ENCODE results near the gene ACSF2. TPM values are rescaled to one million over a fixed set of nuclear protein-coding genes. Genes with fewer than 3 reads are reported as not detected.

Gene ACSF2
- total RNA-seq (2022; extraction: Qiagen RNA extraction; ENCODE audit: low read depth), result 9.6 to 16.2 TPM (median 12.4 TPM) in 5 replicates

GRCh38 chr17:50425682-50426471 is at the start of gene ACSF2:
TSS of gene ACSF2 (plus strand) at chr17:50426218. CDS start at chr17:50426262, 44 bp downstream.

GRCh38 chr17:50397111-50397918 is 28.7 kb upstream of the ACSF2 start, which contains the start of gene LRRC59:
TSS of gene LRRC59 (minus strand) at chr17:50397523. CDS start at chr17:50397317, 206 bp downstream.

GRCh38 chr17:50468304-50469207 is 42.5 kb downstream of the ACSF2 start, which contains the start of gene CHAD:
TSS of gene CHAD (minus strand) at chr17:50468880. CDS start at chr17:50468813, 67 bp downstream.

DNA sequence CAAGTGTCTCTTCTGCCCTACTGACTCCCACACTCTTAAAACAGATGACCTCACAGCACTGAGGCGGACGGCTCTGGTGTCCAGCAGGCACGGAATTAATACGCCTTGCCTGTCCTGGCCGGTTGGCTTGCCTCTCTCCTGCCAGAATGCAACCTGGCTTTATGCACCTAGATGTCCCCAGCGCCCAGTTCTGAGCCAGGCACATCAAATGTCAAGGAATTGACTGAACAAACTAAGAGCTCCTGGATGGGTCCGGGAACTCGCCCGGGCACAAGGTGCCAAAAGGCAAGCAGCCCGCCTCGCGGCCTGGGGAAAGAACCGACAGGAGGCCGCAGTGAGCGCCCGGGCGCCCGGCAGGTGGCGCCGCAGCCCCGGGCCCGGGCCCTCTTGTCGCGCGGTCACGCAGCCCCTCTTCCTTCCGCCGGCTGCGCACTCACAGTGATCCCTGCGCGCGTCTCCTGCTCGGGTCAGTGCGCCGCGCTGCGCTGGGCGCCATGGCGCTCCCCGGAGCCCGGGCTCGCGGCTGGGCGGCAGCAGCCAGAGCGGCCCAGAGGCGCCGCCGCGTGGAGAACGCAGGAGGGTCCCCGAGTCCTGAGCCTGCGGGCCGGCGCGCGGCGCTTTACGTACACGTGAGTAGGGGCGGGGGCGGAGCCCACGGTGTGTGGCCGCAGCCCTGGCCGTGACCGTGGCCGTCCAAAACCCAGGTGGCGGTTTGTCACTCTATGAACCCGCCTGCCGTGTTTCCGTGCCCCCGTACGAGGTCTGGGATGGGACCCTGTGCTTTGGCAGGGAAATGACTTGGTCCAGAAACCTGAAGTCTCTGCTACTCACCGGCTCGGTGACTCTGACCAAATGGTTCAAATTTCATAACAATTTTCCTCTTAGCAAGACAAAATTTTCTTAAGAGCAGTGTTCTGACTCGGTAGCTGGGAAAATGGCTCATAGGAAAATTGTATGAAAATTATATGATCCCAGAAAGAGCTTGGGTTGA is 52.7 kb downstream of the ACSF2 start, which contains the start of gene RSAD1:
Gene RSAD1, plus strand, starts transcription at position 470 of the 991 bp plus-strand sequence. Its CDS starts 25 bp downstream, at position 495.

DNA sequence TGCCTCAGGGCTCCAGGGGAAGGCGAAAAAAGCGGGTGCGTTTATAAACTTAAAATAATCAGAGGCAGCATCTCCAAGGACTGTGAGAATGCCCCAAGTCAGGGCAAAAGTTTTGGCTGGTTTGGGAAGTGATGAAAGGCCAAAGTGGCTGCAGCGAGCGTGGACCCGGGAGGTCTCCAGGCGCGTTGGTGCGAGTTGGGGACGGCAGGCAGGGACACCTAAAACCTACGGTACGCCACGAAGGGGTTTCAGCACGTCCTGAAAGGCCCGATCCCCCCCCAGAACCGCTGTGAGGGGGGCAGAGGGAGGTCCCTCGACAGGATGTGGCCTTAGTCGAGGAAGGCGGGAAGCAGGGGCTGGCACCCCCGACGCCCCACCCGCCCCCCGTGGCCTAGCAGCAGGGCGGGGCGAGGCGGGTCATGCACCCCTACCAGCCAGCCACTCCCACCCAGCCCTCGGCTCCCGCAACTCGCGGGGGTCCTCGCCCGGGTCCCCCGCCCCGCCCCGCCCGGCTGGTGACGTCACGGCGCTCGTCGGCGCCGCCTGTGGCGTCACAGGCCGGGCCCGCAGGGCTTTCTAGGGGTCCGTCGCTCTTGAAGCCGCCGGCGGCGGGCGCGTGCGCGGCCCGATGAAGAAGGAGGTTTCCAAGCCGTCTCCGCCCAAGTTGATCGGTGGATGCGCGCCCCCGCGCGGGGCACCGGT is 82.0 kb downstream of the ACSF2 start, which contains the start of gene MYCBPAP:
Gene MYCBPAP, plus strand, starts transcription at position 569 of the 702 bp plus-strand sequence. CDS start 236 bp downstream, outside the sequence.

Other genes starting within 250 kb of the ACSF2 start
- gene COL1A1, start 224.6 kb upstream of the ACSF2 start, total RNA-seq (2022; extraction: Qiagen RNA extraction; ENCODE audit: low read depth), result 6.9 to 12.8 TPM (median 10.5 TPM) in 5 replicates
- gene TMEM92, start 151.8 kb upstream of the ACSF2 start, total RNA-seq (2022; extraction: Qiagen RNA extraction; ENCODE audit: low read depth), result 24.5 to 28.2 TPM (median 27.3 TPM) in 5 replicates
- gene XYLT2, start 80.1 kb upstream of the ACSF2 start, total RNA-seq (2022; extraction: Qiagen RNA extraction; ENCODE audit: low read depth), result 19.4 to 30.1 TPM (median 20.4 TPM) in 5 replicates
- gene MRPL27, start 53.0 kb upstream of the ACSF2 start, total RNA-seq (2022; extraction: Qiagen RNA extraction; ENCODE audit: low read depth), result 140 to 167 TPM (median 158 TPM) in 5 replicates
- gene EME1, start 53.0 kb upstream of the ACSF2 start, total RNA-seq (2022; extraction: Qiagen RNA extraction; ENCODE audit: low read depth), result 14.7 to 16.8 TPM (median 15.6 TPM) in 5 replicates
- 228 to 240 TPM (median 230 TPM) in 5 replicates for gene LRRC59, start 28.7 kb upstream of the ACSF2 start, total RNA-seq (2022; extraction: Qiagen RNA extraction; ENCODE audit: low read depth)
- not detected in 5 replicates for gene CHAD, start 42.7 kb downstream of the ACSF2 start, total RNA-seq (2022; extraction: Qiagen RNA extraction; ENCODE audit: low read depth)
- gene RSAD1, start 52.6 kb downstream of the ACSF2 start, total RNA-seq (2022; extraction: Qiagen RNA extraction; ENCODE audit: low read depth), result 30.0 to 37.7 TPM (median 34.1 TPM) in 5 replicates
- gene MYCBPAP, start 82.2 kb downstream of the ACSF2 start, total RNA-seq (2022; extraction: Qiagen RNA extraction; ENCODE audit: low read depth), result 0.32 to 1.0 TPM (median 0.37 TPM) in 5 replicates
- gene EPN3, start 106.5 kb downstream of the ACSF2 start, total RNA-seq (2022; extraction: Qiagen RNA extraction; ENCODE audit: low read depth), result 0.10 to 0.63 TPM (median 0.17 TPM) in 5 replicates
- gene SPATA20, start 121.0 kb downstream of the ACSF2 start, total RNA-seq (2022; extraction: Qiagen RNA extraction; ENCODE audit: low read depth), result 66.3 to 85.6 TPM (median 79.5 TPM) in 5 replicates
- 3.1 to 4.8 TPM (median 4.4 TPM) in 5 replicates for gene CACNA1G, start 134.5 kb downstream of the ACSF2 start, total RNA-seq (2022; extraction: Qiagen RNA extraction; ENCODE audit: low read depth)
- 114 to 159 TPM (median 130 TPM) in 5 replicates for gene ABCC3, start 208.7 kb downstream of the ACSF2 start, total RNA-seq (2022; extraction: Qiagen RNA extraction; ENCODE audit: low read depth)

Measured in A549 treated with CpdA at 1 μM for 4 hours (cell line).